ENCODE measurements around the gene IGF2R. TPM values are rescaled to one million over a fixed set of nuclear protein-coding genes. Genes with fewer than 3 reads are reported as not detected.
"Not testable (repeated sequence)": the region's sequence is repeated elsewhere in the genome, so short reads cannot be mapped to it uniquely, and the experiment has no call there.

IGF2R gene, protein sequence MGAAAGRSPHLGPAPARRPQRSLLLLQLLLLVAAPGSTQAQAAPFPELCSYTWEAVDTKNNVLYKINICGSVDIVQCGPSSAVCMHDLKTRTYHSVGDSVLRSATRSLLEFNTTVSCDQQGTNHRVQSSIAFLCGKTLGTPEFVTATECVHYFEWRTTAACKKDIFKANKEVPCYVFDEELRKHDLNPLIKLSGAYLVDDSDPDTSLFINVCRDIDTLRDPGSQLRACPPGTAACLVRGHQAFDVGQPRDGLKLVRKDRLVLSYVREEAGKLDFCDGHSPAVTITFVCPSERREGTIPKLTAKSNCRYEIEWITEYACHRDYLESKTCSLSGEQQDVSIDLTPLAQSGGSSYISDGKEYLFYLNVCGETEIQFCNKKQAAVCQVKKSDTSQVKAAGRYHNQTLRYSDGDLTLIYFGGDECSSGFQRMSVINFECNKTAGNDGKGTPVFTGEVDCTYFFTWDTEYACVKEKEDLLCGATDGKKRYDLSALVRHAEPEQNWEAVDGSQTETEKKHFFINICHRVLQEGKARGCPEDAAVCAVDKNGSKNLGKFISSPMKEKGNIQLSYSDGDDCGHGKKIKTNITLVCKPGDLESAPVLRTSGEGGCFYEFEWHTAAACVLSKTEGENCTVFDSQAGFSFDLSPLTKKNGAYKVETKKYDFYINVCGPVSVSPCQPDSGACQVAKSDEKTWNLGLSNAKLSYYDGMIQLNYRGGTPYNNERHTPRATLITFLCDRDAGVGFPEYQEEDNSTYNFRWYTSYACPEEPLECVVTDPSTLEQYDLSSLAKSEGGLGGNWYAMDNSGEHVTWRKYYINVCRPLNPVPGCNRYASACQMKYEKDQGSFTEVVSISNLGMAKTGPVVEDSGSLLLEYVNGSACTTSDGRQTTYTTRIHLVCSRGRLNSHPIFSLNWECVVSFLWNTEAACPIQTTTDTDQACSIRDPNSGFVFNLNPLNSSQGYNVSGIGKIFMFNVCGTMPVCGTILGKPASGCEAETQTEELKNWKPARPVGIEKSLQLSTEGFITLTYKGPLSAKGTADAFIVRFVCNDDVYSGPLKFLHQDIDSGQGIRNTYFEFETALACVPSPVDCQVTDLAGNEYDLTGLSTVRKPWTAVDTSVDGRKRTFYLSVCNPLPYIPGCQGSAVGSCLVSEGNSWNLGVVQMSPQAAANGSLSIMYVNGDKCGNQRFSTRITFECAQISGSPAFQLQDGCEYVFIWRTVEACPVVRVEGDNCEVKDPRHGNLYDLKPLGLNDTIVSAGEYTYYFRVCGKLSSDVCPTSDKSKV (N-terminal part only)
- 100 to 1,000 TPM in 2 of 6 experiments, 10 to 100 TPM in 4; 77.3 to 119 (median 88.1) TPM for total RNA-seq (2021; fragmentation: NEBNext Ultra II Directional; extraction: Animal tissue kit (Norgen Biotek cat#: 25700))
- long read RNA-seq, partial matches to known transcripts = 28 of 29 reads
- long read RNA-seq, other reads (novel, unspliced or antisense) = 1 of 29 reads

DNA sequence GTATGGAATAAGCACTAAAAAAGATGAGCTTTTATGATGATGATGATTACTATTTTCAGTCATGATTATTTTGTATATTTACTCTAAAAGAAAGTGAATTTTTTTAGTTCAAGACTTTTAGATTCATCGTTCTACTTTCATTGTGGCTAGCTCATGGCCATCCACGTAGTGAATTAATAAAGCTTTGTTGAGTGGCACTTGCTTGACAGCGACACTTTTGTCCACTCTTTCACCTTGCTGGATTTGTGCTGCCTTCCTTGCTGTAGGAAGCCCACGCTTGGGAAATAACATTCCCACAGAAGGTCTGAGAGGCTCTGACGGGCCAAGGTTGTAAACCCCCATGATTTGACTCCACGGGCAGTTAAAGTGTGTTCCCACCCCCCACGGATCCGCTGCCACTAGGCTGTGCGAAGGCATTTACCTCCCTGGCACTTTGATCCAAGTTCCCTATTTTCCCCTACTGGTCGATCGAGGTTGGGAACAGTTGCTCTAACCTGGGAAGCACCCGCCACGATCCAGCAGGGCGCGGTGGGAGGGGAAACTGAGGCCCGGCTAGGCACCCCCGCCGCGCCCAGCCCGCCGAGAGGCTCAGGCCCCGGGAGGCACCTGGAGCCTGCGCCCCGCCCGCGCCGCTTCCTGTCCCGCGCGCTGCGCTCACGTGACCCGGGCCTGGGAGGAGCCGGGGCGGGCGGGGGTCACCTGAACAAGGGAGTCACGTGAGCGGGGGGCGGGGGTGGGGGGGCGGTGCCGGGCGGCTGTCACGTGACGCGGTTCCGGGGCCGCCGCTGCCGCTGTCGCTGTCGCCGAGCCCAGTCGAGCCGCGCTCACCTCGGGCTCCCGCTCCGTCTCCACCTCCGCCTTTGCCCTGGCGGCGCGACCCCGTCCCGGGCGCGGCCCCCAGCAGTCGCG, at the start of gene IGF2R:
IGF2R (plus strand) TSS at position 788 of the 909 bp plus-strand sequence. CDS start 165 bp downstream, outside the sequence.
- Mint-ChIP-seq H3K36me3 (ENCODE audit: low read depth) (peaks cover 9% of the 10 kb centered on the region), H3K9me3 (no peaks in the 10 kb centered on the region), H3K27me3 (ENCODE audit: insufficient read depth) (no peaks in the 10 kb centered on the region; the same call in 1 of the 2 replicates), H3K4me1 (ENCODE audit: low read depth) (peaks cover 51% of the 10 kb centered on the region), H3K4me3 (peak within 1 kb of the TSS; percentile 93), H3K27ac (peak within 1 kb of the TSS; percentile 95)
- DNase-seq = peak; percentile 68
- TF ChIP-seq, protein P1, sequence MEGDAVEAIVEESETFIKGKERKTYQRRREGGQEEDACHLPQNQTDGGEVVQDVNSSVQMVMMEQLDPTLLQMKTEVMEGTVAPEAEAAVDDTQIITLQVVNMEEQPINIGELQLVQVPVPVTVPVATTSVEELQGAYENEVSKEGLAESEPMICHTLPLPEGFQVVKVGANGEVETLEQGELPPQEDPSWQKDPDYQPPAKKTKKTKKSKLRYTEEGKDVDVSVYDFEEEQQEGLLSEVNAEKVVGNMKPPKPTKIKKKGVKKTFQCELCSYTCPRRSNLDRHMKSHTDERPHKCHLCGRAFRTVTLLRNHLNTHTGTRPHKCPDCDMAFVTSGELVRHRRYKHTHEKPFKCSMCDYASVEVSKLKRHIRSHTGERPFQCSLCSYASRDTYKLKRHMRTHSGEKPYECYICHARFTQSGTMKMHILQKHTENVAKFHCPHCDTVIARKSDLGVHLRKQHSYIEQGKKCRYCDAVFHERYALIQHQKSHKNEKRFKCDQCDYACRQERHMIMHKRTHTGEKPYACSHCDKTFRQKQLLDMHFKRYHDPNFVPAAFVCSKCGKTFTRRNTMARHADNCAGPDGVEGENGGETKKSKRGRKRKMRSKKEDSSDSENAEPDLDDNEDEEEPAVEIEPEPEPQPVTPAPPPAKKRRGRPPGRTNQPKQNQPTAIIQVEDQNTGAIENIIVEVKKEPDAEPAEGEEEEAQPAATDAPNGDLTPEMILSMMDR (IDR thresholded peaks at IDR 0.05) = peak; percentile 55

DNA sequence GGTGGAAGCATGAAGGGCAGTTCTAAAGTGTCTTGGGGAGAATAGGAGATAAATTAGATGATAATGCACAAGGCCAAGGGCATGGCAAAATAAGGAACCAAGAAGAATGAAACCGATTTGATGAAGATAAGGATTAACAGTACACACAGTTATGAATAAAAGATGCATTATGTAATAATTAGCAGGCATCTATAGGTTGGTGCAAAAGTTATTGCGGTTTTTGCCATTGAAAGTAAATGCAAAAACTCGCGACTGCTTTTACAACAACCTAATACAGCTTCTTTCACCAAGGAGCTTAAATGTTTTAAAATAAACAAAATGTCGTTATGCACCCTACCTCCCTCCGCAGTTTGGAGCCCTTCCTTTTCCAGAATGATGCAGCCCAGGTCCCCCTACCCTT, 49.1 kb upstream of the IGF2R start:
- H3K27me3 Mint-ChIP-seq (ENCODE audit: insufficient read depth) = peaks cover 14% of the 10 kb centered on the region
- no peak overlapping the region for H3K27ac Mint-ChIP-seq
- TF ChIP-seq, protein P1 (IDR thresholded peaks at IDR 0.05) = no peak
- 0 out of 2 replicates have a peak, but pooled peaks cover 5% of the 10 kb centered on the region for H3K36me3 Mint-ChIP-seq (ENCODE audit: low read depth)
- no peaks in the 10 kb centered on the region for H3K9me3 Mint-ChIP-seq
- no peak for DNase-seq
- H3K4me3 Mint-ChIP-seq = peak overlapping the region; percentile 21; the same call in 1 of the 2 replicates
- peaks cover 20% of the 10 kb centered on the region for H3K4me1 Mint-ChIP-seq (ENCODE audit: low read depth)

DNA sequence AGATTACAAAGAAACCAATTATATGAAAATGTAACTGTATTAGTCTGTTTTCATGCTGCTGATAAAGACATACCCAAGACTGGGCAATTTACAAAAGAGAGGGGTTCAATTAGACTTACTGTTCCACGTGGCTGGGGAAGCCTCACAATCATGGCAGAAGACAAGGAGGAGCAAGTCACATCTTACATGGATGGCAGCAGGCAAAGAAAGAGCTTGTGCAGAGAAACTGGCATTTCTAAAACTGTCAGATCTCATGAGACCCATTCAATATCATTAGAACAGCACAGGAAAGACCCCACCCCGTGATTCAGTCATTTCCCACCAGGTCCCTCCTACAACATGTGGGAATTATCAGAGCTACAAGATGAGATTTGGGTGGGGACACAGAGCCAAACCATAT, 44.7 kb upstream of the IGF2R start:
- not testable (repeated sequence) for H3K36me3 Mint-ChIP-seq (ENCODE audit: low read depth); H3K9me3 Mint-ChIP-seq; H3K27ac Mint-ChIP-seq; H3K27me3 Mint-ChIP-seq (ENCODE audit: insufficient read depth); H3K4me3 Mint-ChIP-seq; H3K4me1 Mint-ChIP-seq (ENCODE audit: low read depth); DNase-seq

DNA sequence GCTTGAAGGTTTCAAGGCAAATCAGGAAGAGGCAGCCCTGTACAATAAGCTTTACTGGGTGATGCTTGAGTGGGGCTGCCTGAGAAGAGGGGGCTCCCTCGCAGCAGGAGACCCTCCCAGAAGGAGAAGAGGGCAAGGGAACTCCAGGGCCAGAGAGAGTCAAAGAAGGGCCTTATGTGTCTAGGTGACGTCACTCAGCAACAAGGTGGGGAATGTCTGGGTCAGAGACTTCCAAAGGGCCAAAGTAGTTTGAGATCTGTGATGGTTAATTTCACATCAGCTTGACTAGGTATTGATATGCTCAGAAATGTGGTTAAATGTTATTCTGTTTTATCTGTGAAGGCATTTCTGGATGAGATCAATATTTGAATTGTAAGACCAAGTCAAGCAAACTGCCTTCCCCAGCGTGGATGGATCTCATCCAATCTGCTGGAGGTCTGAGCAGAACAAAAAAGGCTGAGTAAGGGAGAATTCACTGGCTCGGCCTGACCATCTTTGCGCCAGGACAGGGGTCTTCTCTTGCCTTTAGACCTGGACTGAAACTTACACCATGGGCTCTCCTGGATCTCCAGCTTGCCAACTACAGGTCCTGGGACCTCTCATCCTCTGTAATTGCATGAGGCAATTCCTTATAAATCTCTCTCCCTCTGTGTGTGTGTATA, 42.2 kb upstream of the IGF2R start:
- Mint-ChIP-seq H3K27me3 (ENCODE audit: insufficient read depth) (peaks cover 10% of the 10 kb centered on the region), H3K4me3 (no peak overlapping the region), H3K36me3 (ENCODE audit: low read depth) (0 out of 2 replicates have a peak, but pooled peaks cover 5% of the 10 kb centered on the region), H3K4me1 (ENCODE audit: low read depth) (no peaks in the 10 kb centered on the region; the same call in 1 of the 2 replicates), H3K27ac (no peak overlapping the region), H3K9me3 (no peaks in the 10 kb centered on the region)
- DNase-seq = no peak
- TF ChIP-seq, protein P1 (IDR thresholded peaks at IDR 0.05) = no peak

DNA sequence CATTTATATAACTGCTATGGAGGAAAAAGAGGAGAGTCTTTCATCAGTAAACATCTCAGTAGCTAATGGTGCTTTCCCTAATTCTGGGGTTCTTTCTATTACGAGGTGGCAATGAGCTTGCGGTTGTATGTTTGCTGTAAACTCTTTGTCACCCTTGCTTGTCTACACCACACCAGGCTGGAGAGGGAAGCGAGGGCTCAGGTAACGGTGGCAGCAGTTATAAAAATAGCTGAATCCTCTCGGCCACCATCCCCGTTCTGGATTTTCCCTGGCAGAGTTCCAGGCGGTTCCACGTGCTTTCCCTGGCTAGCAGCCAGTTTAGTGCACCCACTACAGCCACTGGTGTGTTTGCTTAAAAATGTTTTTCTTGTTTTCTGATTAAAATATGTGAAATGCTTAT, 39.1 kb upstream of the IGF2R start:
- H3K4me1 Mint-ChIP-seq (ENCODE audit: low read depth) = peaks cover 25% of the 10 kb centered on the region
- H3K27ac Mint-ChIP-seq = no peak overlapping the region
- peaks cover 8% of the 10 kb centered on the region for H3K27me3 Mint-ChIP-seq (ENCODE audit: insufficient read depth)
- H3K36me3 Mint-ChIP-seq (ENCODE audit: low read depth) = no peaks in the 10 kb centered on the region
- no peak for DNase-seq
- H3K9me3 Mint-ChIP-seq = no peaks in the 10 kb centered on the region
- H3K4me3 Mint-ChIP-seq = no peak overlapping the region
- TF ChIP-seq, protein P1 (IDR thresholded peaks at IDR 0.05) = no peak
